HG02840 (cell line): ENCODE measurements around the gene ROCK2.

Experiments
- ATAC-seq: cut with Tn5 transposase; IDR thresholded peaks from one replicate; pipeline ENCODE4 v1.9.1; 2021; ENCODE audit warnings: mild to moderate bottlenecking, moderate library complexity, moderate number of reproducible peaks; ENCODE audit not compliant: unreplicated experiment, low FRiP score

Gene ROCK2

GRCh38 chr2:11133936-11134320, 210.5 kb downstream of the ROCK2 start:
- no peak for ATAC-seq

DNA sequence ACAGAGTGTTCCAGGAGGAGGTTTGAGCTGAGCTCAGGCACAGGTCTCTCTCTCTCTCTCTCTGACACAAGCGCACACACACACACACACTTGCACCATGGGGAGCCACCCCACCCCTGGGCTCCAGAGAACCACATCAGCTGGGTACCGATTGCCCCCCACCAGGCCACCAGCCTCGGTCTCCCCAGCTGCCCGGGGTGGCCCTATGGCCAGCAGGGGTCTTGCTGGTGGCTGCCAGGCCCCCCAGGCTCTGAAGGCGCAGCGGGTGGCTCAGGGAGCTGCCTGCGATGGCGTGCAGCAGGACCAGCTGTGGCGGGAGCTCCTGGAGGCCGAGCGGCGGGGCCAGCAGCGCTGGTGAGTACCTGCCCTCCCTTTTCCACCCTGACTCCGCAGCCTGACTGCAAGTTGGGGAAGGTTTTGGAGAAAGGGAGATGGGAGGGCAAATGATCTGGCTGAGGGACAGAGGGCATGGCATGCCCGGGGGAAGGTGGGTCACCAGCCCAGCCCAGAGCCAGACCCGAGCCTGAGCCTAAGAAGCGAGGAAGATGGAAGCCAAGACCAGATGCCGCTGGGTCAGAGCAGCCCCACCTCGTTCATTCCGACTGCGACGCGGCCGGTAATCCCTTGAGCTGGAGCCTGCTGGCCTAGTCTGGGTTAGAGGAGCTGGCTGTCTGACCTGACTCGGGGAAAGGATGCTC, 211.0 kb downstream of the ROCK2 start:
- no peak for ATAC-seq

- ATAC-seq: no peak
Measured at GRCh38 chr2:11132036-11132671, 212.3 kb downstream of the ROCK2 start.

DNA sequence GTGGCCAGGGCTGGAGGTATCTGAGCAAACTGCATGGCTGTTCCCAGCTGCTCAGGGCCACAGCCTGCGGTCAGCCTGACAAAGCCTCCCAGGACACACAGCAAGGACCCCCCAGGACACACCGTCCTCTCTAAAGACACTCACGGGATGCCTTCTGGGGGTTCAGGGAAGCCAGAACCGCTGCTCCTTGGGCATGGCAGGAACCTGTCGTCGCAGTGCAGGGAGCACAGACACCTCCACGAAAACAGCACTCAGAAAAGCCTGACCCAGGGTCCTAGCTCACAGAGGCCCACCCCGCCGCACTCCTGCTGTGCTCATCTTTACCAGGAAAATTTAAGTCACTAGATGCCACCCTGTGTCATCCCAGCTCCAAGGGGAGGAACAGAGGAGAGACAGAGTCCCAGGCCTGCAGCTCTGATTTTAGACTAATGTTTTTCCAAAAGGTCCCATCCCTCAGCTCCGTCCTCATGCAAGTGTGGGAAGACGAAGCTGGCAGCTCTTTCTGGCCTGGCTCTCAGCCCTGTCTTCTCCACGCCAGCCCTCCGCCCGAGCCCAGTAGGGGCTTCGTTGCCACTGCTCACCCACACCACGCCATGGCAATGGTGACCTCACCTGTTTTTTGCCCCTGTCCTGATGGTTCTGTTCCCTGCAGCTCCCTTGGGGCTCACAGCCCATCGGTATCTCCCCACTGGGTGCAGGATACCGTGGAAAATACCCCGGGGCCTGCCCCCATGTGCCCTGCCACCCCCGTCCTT, 213.1 kb downstream of the ROCK2 start:
- ATAC-seq: no peak
